Measurements from ENCODE around the gene ACSL3. TPM values are rescaled to one million over a fixed set of nuclear protein-coding genes. Genes with fewer than 3 reads are reported as not detected.

The ACSL3 gene
- total and polyA plus RNA-seq, 2 experiments from 2014 or later = 108 to 148 TPM

DNA sequence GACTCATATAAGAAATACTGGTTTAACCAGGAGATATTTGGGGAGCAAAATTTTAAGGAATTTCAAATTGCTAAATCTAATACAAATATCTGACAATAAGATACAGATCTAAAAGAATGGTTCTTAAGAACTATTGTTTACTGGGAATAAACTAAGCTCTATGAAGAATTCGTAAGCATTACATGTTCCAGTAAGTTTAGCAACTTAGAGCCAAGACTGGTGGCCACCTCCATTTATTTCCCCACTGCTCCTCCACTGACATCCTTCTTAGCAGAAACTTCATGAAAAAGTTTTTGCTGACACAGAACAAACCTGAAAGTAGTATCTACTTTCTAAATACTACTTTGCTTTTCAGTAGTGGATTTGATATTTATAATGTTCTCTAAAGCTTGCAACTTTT, 83.0 kb downstream of the ACSL3 start:
- Histone ChIP-seq H3K27ac (no peak overlapping the region), H3K27me3 (no peaks in the 10 kb centered on the region), H3K4me3 (no peak overlapping the region), H3K9me3 (ENCODE audit: low read depth) (no peaks in the 10 kb centered on the region), H3K36me3 (peaks cover 4% of the 10 kb centered on the region), H3K4me1 (ENCODE audit: low read depth) (no peaks in the 10 kb centered on the region)
- TF ChIP-seq, protein P1, sequence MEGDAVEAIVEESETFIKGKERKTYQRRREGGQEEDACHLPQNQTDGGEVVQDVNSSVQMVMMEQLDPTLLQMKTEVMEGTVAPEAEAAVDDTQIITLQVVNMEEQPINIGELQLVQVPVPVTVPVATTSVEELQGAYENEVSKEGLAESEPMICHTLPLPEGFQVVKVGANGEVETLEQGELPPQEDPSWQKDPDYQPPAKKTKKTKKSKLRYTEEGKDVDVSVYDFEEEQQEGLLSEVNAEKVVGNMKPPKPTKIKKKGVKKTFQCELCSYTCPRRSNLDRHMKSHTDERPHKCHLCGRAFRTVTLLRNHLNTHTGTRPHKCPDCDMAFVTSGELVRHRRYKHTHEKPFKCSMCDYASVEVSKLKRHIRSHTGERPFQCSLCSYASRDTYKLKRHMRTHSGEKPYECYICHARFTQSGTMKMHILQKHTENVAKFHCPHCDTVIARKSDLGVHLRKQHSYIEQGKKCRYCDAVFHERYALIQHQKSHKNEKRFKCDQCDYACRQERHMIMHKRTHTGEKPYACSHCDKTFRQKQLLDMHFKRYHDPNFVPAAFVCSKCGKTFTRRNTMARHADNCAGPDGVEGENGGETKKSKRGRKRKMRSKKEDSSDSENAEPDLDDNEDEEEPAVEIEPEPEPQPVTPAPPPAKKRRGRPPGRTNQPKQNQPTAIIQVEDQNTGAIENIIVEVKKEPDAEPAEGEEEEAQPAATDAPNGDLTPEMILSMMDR (IDR thresholded peaks at IDR 0.05; ENCODE audit: low read depth, low read length) = no peak
- peak in 1 of 2 donors; percentile 19 for DNase-seq (ENCODE audit: low read depth in 1 of 2, low spot score in 1 of 2)

DNA sequence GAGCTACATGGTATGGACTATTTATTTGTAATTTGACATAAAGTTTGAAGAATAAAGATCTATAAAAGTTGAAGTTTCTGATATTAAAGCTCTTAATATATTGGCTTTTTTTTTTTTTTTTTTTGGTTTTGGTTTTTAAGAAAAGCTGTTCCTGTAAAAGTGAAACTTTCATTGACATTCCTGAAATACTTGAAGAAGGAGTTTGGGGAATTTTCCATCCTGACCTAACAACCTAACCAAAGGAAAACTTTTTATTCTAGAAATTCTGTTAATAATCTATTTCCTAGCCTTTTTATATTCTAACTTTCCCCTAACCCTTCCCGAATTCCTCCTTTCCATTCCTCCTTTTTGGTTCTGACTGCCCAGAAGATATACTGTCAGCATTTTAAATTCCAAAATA, 83.7 kb downstream of the ACSL3 start:
- no peak overlapping the region for H3K27ac ChIP-seq

DNA sequence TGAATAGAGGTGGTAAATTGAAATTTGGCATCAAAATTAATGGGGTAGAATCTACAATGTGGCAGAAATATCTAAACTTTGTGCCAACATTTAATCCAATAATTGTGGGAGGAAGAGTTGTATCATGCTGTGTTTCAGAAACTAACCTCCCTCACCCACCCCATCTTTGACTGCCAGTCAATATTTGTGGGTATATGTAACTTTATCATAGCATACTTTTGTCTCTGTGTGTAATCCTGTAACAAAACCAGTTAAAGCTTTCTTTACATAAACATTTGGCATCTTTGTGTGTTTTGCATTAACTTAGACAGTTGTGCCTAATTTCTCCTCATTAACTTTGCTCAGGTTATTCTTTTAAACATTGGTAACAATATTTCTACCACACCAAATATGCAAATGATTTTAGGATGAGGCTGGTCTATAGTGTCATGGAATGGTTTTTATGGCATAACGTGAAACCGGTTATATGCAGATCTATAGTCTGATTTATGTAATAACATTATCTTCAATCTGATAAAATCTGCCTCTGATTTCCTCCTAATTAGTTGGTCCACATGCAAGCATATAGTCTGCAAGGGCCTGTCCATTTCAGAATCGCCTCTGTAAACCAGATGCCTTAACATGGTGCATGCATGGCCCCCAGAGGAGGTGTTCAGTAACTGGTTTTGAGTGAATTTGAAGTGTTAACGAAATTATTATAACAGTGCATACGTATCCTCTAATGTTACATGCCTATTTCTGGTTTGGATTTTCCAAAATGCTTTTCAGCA, 84.3 kb downstream of the ACSL3 start:
- TF ChIP-seq, protein P1 (IDR thresholded peaks at IDR 0.05; ENCODE audit: low read depth, low read length) = no peak
- no peaks in the 10 kb centered on the region for H3K4me1 ChIP-seq (ENCODE audit: low read depth)
- no peak for DNase-seq (ENCODE audit: low read depth in 1 of 2, low spot score in 1 of 2)
- no peak overlapping the region for H3K27ac ChIP-seq
- H3K4me3 ChIP-seq = no peak overlapping the region
- H3K27me3 ChIP-seq = no peaks in the 10 kb centered on the region
- H3K36me3 ChIP-seq = peaks cover 4% of the 10 kb centered on the region
- H3K9me3 ChIP-seq (ENCODE audit: low read depth) = no peaks in the 10 kb centered on the region

More for the DNA sequence above, 83.7 kb downstream of the ACSL3 start:
- H3K9me3 ChIP-seq (ENCODE audit: low read depth) = no peaks in the 10 kb centered on the region
- H3K36me3 ChIP-seq = peaks cover 4% of the 10 kb centered on the region
- no peaks in the 10 kb centered on the region for H3K27me3 ChIP-seq
- TF ChIP-seq, protein P1 (IDR thresholded peaks at IDR 0.05; ENCODE audit: low read depth, low read length) = no peak
- H3K4me3 ChIP-seq = no peak overlapping the region
- DNase-seq (ENCODE audit: low read depth in 1 of 2, low spot score in 1 of 2) = peak in 1 of 2 donors; percentile 31
- no peaks in the 10 kb centered on the region for H3K4me1 ChIP-seq (ENCODE audit: low read depth)

DNA sequence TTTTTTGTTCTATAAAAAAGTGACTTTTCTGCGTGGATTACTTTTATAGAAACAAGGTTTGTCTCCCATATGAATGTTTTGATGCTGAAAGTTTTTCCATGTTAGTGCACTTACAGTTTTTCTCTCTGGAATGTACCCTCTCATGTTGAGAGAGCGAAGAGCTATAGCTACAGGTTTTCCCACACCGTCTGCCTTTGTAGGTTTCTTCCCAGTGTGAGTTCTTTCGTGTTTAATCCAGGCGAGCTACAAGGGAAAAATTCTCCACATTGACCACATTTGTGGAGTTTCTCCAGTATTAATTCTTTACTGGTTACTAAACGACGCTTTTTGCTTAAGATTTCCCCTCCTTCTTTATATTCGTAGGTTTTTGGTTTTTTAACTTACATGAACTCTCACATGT, 85.1 kb downstream of the ACSL3 start:
- no peaks in the 10 kb centered on the region for H3K9me3 ChIP-seq (ENCODE audit: low read depth)
- H3K4me3 ChIP-seq = no peak overlapping the region
- H3K27ac ChIP-seq = no peak overlapping the region
- no peaks in the 10 kb centered on the region for H3K4me1 ChIP-seq (ENCODE audit: low read depth)
- no peaks in the 10 kb centered on the region for H3K27me3 ChIP-seq
- H3K36me3 ChIP-seq = peaks cover 4% of the 10 kb centered on the region
- DNase-seq (ENCODE audit: low read depth in 1 of 2, low spot score in 1 of 2) = no peak
- TF ChIP-seq, protein P1 (IDR thresholded peaks at IDR 0.05; ENCODE audit: low read depth, low read length) = no peak

DNA sequence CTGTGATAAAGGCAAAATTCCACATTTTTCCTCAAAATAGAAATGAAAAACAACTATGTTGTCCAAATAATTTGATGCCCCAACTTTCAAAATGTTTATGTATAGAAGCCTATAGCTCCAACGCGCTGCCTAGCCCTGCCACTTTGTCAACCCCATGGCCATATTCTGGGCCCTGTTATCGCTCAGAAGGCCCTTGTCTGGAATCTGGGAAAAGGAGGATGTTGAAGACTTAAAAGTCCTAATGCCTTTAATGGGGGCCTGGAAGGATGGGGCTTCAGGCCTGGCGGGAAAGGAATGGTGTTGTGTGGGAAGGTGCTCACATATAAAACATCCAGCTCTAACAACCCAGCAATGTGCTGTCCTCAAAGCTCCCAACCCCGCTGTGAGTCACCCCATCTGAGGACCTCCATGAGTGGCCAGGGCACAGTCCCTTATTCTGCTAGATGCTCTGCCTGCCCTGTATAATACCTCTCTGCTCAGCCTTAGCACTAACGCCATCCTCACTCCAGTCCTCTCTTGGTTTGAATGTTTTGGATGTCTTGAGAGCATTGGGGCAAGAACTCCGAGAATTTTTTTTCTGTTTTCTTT, 86.0 kb downstream of the ACSL3 start:
- H3K27ac ChIP-seq = no peak overlapping the region

More for the DNA sequence above, 86.0 kb downstream of the ACSL3 start:
- H3K36me3 ChIP-seq = no peaks in the 10 kb centered on the region
- DNase-seq (ENCODE audit: low read depth in 1 of 2, low spot score in 1 of 2) = no peak
- no peaks in the 10 kb centered on the region for H3K9me3 ChIP-seq (ENCODE audit: low read depth)
- H3K4me1 ChIP-seq (ENCODE audit: low read depth) = no peaks in the 10 kb centered on the region
- no peak overlapping the region for H3K4me3 ChIP-seq
- TF ChIP-seq, protein P1 (IDR thresholded peaks at IDR 0.05; ENCODE audit: low read depth, low read length) = no peak
- H3K27me3 ChIP-seq = no peaks in the 10 kb centered on the region
